Stimulated activated CD8-positive, alpha-beta memory T cell treated with anti-CD3 and anti-CD28 coated beads, Interleukin-7, amount 100 ng/mL, for 24 hours (primary cell): ENCODE data around the gene COG7.
"Not testable (repeated sequence)": the region's sequence is repeated elsewhere in the genome, so short reads cannot be mapped to it uniquely, and the experiment has no call there.

Experiments
- DNase-seq: peaks from one replicate; pipeline ENCODE4 v3.0.0-alpha.2; 2020; ENCODE audit warnings: low read depth

COG7 gene

GRCh38 chr16:23452572-23453337 is at the start of gene COG7:
Gene COG7, minus strand, starts transcription at chr16:23453189. Its CDS starts 195 bp downstream, at chr16:23452994.
- peak; percentile 81 for DNase-seq

DNA sequence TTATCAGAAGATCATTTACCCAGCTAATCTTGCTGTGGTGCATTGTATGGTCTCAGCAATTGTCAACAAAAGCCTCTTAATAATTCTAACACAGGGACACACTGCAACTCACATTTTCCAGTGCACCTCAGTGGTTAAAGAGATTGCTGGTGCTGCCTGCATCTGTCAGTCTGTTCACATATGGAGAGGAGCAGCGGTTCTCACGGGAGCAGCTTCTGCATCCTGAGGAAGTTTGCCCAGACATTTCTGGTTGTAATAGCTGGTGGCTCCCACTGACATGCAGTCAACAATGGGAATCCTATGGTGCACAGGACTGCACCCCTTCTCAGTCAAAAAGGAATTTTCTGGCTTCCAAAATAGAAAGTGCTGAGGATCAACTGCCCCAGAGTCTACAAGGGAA is 49.5 kb upstream of the COG7 start:
- no peak for DNase-seq

DNA sequence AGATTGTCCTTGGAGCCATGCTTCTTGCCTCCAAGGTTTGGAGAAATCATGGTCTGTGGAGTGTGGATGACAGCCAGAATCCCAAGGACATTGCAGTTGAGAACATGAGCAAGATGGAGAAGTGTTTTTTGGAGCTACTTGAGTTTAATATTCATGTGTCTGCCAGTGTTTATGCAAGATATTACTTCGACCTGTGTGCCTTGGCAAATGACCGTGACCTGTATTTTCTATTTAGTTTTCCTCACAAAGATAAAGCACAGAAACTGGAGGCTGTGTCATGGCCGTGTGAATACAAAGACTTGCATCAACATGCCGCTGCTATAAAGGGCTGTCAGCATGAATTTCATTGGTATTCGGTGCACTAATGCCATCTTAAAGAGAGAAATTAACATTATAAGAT is 48.3 kb upstream of the COG7 start:
- DNase-seq, result no peak

DNA sequence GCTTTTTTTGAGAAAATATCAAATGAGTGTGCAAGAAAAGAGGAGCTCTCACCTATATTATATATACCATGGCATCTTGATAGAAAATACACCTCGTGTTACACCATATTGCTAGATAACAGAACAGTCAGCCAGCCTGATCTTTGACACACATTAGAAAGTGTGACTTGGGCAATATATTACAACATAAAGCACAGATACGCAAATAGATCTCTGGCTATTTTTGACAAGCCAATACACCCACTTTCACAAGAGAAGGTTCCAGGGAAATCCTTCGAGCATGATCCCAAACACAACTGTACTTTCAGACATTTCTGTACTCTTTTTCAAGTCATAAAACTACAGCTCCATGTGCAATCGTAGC is 47.9 kb upstream of the COG7 start:
- DNase-seq, result no peak

DNA sequence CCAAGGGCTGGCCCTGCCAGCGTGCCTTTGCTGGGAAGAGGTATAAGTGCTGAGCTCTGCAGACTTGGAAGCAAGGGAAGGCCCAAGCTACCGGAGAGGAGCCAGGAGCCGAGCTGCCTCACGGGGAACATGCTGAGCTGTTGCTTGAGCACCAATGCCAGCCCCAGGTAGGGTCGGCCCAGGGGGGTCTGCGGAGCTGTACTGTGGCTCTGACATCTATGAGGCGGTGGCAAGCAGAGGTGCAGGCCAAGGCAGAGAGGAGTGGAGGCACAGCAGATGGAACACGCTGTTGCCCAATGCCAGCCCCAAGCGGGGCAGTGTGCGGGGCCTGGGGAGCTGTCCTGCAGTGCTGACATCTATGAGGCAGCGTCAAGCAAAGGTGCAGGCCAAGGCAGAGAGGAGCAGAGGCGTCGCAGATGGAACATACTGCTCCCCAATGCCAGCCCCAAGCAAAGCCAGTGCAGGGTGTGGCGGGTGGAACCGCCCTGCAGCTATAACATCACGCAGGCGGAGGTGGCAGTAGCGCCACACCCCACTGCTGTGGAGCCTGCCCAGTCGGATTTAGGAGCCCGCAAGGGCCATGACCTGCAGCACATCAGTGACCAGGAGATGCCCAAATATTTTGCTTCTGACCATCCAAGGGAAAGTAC is 47.3 kb upstream of the COG7 start:
- no peak for DNase-seq

DNA sequence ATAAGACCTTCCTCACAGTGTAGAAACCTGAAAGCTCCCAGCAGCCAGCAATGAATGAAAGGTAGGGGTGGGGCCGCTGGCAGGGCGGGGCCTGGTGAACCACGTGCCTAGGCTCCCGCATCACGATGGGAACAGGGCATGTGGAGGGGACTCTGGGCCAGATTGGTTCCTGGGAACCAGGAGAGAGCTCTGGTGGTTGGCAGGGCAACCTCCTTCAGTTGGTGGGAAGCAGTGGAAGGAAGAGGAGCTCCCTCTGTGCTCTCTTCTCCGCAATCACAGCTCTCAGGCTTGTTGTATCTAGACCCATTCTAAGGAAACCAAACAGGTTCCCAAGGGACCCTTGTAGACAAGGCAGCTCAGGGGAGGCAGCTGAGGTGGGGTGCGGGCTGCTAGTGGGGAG is 46.8 kb upstream of the COG7 start:
- no peak for DNase-seq

DNA sequence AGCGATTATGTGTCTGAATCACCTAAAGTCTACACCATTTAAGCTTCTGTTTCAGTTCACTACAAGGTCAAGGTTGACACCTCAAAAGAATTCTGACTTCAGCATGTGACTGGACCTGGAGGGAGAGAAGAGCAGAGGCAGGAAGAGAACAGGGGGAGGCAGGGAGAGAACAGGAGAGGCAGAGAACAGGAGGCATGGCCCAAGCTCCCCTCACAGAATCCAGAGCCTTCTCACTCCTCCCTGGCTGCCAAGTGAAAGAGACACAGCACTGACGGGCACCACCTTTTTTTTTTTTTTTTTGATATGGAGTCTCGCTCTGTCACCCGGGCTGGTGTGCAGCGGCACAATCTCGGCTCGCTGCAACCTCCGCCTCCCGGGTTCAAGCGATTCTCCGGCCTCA is 45.9 kb upstream of the COG7 start:
- DNase-seq, result no peak

- DNase-seq, result no peak
These were observed 44.5 kb upstream of the COG7 start for GRCh38 chr16:23497543-23497868.

GRCh38 chr16:23496821-23497542 is 44.0 kb upstream of the COG7 start:
- no peak for DNase-seq

- DNase-seq, result no peak
These were observed 42.7 kb upstream of the COG7 start for GRCh38 chr16:23495671-23496070.

- DNase-seq, result no peak
These were observed 41.2 kb upstream of the COG7 start for GRCh38 chr16:23494188-23494587.

GRCh38 chr16:23491490-23492391 is 38.8 kb upstream of the COG7 start:
- DNase-seq, result no peak

DNA sequence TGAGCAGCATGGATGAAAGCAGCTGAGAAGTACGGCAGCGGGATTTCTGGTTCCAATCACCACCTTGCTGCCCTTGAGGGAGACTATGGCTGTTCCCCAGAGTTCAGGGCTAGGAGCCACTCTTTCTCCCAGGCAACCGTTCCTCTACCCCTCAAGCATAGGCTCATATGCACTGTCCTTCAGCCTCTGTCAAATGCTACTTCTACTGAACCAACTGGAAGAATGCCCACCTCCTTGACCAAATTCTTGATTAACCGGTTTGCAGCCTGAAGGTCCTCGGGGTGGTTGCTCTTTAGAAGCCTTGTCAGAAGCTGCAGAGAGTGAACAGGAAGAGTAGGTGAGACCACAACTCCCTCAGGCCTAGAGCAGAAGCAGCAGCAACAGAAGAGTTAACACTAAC is 33.5 kb upstream of the COG7 start:
- no peak for DNase-seq

DNA sequence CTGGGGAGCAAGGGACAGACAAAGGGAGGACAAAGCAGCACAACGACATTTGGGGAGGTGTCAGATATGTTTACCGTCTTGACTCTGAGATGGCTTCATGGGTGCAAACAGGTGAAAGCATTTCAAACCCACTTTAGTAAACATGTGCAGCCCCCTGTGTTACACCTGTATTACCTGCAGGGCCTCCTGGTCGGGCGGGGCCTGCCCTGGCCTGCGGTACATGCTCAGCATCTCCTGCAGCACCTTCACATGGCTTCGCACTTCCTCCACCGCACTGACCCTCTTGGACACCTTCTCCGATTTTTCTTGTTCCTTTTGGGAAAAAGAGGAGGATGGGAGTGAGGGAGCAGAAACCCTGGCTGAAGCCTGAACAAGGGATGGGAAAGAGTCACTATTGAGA is 32.9 kb upstream of the COG7 start:
- no peak for DNase-seq

GRCh38 chr16:23485257-23485614 is 32.2 kb upstream of the COG7 start:
- DNase-seq, result no peak

DNA sequence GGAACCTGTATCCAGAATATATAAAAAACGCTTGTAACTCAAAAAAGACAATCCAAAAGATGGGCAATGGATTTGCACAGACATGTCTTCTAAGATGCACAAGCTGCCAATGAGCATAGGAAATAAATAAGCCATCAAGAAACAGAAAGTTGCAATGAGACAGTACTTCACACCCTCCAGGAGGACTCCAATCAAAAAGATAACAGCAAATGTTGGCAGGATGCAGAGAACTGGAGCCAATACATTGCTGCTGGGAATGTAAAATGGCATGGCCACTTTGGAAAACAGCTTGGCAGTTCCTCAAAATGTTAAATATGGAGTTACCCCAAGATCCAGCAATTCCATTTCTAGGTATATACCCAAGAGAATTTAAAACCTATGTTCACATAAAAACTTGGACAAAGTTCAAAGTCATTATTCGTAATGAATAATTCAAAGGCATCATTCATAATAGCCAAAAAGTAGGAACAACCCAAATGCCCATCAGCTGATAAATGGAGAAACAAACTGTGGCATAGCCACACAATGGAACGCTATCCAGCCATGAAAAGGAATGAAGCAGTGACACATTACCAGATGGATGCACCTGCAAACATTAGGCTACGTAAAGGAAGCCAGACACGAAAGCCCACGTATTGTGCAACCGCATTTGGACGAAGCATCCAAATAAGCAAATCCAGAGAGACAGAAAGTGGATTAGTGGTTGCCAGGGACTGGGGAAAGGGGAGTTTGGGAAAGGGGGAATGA is 31.7 kb upstream of the COG7 start:
- no peak for DNase-seq

DNA sequence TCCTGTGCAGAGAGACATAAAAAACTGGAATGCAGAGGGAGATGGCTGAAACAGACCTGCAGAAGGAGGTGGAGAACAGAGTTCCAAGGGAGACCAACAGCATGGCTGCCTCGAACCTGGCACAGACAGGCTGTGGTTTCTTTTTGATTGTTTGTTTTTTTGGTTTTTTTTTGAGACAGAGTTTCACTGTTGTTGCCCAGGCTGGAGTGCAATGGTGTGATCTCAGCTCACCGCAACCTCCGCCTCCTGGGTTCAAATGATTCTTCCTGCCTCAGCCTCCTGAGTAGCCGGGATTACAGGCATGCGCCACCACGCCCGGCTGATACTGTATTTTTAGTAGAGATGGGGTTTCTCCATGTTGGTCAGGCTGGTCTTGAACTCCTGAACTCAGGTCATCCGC is 30.5 kb upstream of the COG7 start:
- not testable (repeated sequence) for DNase-seq

GRCh38 chr16:23482778-23483177 is 29.8 kb upstream of the COG7 start:
- DNase-seq, result no peak

DNA sequence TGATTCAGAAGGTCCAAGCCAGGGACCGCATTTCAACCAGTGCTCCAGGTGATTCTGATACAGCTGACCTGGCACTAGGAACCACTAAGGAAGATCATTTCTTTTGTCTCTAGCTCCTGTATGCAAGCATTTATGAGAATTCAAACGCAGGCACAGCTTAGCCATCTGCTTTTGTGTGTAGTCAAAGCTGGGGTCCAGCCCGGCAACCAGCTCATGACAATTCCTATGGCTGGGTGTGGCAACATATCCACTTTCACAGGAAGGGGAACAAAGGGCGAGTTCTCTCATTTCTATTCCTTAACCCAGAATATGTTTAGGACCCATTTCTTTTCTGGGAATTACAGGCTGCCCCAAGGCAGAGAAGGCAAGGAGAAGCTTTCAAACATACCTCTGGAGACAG is 27.3 kb upstream of the COG7 start:
- DNase-seq, result no peak

DNA sequence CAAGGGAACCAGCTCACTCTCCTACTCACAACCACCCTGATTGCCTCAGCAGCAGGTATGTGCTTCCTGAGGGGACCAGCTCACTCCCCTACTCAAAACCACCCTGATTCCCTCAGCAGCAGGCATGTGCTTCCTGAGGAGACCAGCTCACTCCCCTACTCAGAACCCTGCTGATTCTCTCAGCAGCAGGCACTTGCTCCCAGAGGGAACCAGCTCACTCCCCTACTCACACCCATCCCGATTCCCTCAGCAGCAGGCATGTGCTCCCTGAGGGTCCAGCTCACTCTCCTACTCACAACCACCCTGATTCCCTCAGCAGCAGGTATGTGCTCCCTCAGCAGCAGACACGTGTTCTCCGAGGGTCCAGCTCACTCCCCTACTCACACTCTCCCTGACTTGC is 26.1 kb upstream of the COG7 start:
- no peak for DNase-seq

DNA sequence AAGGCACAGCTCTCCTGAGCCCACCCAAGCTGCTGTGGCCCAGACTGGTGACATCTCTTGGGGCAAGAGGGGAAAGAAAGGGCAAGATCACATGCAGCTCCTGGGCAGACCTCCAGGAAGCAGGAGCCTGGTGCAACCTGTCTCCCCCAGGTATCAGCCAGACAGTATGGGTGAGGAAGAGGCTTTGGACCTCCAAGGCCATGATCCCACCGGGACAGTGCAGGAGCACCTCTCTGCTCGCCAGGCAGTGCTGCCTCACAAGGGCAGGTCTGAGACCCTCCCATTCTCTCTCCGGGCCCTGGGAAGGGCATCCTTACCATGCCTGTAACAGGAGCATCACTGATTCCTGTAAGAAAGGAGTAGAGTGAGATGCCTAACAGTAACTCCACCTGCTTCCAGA is 25.6 kb upstream of the COG7 start:
- DNase-seq, result no peak

GRCh38 chr16:23476289-23476688 is 23.3 kb upstream of the COG7 start:
- DNase-seq, result no peak
